ENCODE measurements around the gene TM4SF5.

DNA sequence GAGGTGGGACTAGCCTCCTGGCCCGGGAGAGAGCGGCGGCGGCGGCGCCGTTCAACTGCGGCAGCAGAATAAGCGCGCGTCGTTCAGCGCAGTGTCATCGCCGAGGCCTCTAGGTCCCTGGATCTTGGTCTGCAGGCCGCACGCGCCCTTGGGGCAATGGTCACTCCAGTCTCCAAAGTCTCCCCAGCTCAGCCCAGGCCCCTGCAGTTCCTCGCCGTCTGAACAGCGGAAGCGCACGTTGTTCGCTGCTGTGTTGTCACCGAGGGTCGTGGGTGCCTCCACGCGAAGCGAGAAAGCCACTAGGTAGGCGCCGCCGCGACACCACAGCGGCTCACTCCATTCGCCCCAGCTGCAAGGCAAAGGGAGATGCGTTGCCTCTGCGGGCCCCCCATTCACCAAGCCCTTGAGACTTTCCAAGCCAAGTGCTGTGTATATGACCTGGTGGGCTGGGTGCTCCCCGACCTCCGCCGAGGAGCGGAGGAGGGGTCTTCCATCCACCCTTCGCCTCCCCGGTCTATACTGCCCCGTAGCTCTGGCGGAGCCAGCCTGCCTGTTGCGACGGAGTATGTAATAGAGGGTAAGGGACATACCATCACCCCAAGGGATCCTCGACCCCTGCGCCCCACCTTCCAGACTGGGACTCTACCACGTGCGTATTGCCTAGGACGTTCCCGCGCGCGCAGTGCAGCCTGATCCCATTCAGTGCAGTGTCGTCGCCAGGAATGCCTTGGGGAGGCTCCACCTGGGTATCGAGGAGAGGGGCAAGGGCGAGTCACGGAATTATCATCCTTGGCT lies 13.8 kb downstream of the TM4SF5 start:
- TF ChIP-seq MYC (IDR thresholded peaks at IDR 0.05; ENCODE audit: insufficient read depth, insufficient read length, insufficient replicate concordance, low read length, severe bottlenecking) (no peak), TARDBP (IDR thresholded peaks at IDR 0.05; ENCODE audit: borderline replicate concordance) (no peak), POLR2AphosphoS5 (IDR thresholded peaks at IDR 0.05; ENCODE audit: low read length) (no peak), YY1 (IDR thresholded peaks at IDR 0.05; ENCODE audit: low read depth, low read length) (no peak), POLR2A (IDR thresholded peaks at IDR 0.05; ENCODE audit: low read depth, low read length) (no peak), TAF1 (IDR thresholded peaks at IDR 0.05; ENCODE audit: borderline replicate concordance, low read depth, low read length) (no peak), JUND (IDR thresholded peaks at IDR 0.05; ENCODE audit: low read depth, low read length) (no peak), CHD2 (IDR thresholded peaks at IDR 0.05; ENCODE audit: borderline replicate concordance, low read depth, low read length) (no peak), BRCA1 (IDR thresholded peaks at IDR 0.05; ENCODE audit: low read depth, low read length) (no peak), PAX8 (IDR thresholded peaks at IDR 0.05) (no peak), STAT1 (conservative IDR thresholded peaks at IDR 0.05) (no peak)
- TF ChIP-seq, protein P1, sequence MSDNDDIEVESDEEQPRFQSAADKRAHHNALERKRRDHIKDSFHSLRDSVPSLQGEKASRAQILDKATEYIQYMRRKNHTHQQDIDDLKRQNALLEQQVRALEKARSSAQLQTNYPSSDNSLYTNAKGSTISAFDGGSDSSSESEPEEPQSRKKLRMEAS (IDR thresholded peaks at IDR 0.05; ENCODE audit: low read depth, low read length), result no peak
- TF ChIP-seq, protein P2, sequence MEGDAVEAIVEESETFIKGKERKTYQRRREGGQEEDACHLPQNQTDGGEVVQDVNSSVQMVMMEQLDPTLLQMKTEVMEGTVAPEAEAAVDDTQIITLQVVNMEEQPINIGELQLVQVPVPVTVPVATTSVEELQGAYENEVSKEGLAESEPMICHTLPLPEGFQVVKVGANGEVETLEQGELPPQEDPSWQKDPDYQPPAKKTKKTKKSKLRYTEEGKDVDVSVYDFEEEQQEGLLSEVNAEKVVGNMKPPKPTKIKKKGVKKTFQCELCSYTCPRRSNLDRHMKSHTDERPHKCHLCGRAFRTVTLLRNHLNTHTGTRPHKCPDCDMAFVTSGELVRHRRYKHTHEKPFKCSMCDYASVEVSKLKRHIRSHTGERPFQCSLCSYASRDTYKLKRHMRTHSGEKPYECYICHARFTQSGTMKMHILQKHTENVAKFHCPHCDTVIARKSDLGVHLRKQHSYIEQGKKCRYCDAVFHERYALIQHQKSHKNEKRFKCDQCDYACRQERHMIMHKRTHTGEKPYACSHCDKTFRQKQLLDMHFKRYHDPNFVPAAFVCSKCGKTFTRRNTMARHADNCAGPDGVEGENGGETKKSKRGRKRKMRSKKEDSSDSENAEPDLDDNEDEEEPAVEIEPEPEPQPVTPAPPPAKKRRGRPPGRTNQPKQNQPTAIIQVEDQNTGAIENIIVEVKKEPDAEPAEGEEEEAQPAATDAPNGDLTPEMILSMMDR (IDR thresholded peaks at IDR 0.05 in 2 of 3, conservative IDR thresholded peaks at IDR 0.05 in 1 of 3; ENCODE audit: control insufficient read depth in 2 of 3, extremely low read depth in 1 of 3, insufficient read depth in 1 of 3, low read depth in 3 of 3, low read length in 3 of 3), result no peak

Data from GM12878 (cell line).